ENCODE results near the gene USP47. TPM values are rescaled to one million over a fixed set of nuclear protein-coding genes. Genes with fewer than 3 reads are reported as not detected.
A peak's percentile ranks its signal among the peaks of the same experiment; 100 is the strongest.

USP47 gene
- total and polyA plus RNA-seq, 2 of the 13 experiments (the other 11 are each of a cell fraction or from before 2014, with no cell fraction given) = 12.2 to 52.7 TPM

DNA sequence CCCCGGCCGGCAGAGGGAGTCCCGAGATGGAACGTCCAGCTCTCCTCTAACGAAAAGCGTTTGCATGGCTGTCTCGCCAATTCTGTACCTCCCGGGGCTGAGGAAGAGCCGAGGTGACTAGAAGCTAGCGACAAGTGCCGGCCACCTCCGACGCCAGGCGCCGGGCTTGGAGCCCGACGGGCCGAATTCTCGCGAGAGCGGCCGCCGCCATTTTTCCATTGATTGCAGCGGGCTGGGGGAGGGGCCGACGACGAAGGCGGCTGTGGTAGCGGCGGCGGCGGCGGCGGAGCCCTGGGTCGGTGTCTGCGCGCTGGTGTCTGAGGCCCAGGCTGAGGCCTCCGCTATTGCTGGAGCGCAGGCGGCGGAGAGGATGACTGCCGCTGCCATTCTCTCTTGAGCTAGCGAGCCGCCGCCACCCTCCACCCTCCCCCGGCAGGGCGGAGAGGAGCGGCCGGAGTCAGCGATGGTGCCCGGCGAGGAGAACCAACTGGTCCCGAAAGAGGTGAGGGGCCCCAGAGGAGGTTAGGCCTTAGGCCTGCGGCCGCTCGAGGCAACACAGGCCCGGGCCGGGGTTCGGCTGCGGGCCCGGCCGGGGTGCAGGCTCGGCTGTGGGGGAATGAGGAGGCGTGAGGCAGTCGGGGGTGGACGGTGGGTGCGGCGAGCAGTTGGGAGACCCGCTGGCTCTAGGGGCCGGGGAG is at the start of gene USP47 (continued):
- no peak for TF ChIP-seq MAFK (conservative IDR thresholded peaks at IDR 0.05 in 1 of 2, IDR thresholded peaks at IDR 0.05 in 1 of 2; ENCODE audit: low read length in 2 of 2)
- TF ChIP-seq ZNF17 (CRISPR knock-in tag; IDR thresholded peaks at IDR 0.05) = peak; percentile 52; the same call in 1 of the 2 replicates
- peak; percentile 71; the same call in 1 of the 2 replicates for TF ChIP-seq ARNT2 (CRISPR knock-in tag; IDR thresholded peaks at IDR 0.05; ENCODE audit: low read depth)
- TF ChIP-seq HES4 (CRISPR knock-in tag; IDR thresholded peaks at IDR 0.05; ENCODE audit: borderline replicate concordance) = peak; percentile 83; the same call in 1 of the 2 replicates
- no peak; the same call in none of the 2 replicates for TF ChIP-seq ZNF564 (CRISPR knock-in tag; IDR thresholded peaks at IDR 0.05)
- peak; percentile 53; the same call in 1 of the 2 replicates for TF ChIP-seq ZNF790 (CRISPR knock-in tag; IDR thresholded peaks at IDR 0.05; ENCODE audit: borderline replicate concordance)
- TF ChIP-seq, protein P1, sequence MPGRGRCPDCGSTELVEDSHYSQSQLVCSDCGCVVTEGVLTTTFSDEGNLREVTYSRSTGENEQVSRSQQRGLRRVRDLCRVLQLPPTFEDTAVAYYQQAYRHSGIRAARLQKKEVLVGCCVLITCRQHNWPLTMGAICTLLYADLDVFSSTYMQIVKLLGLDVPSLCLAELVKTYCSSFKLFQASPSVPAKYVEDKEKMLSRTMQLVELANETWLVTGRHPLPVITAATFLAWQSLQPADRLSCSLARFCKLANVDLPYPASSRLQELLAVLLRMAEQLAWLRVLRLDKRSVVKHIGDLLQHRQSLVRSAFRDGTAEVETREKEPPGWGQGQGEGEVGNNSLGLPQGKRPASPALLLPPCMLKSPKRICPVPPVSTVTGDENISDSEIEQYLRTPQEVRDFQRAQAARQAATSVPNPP (CRISPR knock-in tag; IDR thresholded peaks at IDR 0.05) = 0 out of 2 replicates have a peak, but pooled peaks have one; percentile 39
- TF ChIP-seq ZNF775 (CRISPR knock-in tag; IDR thresholded peaks at IDR 0.05; ENCODE audit: borderline replicate concordance) = peak; percentile 72; the same call in 1 of the 2 replicates
- no peak for TF ChIP-seq ZNF644 (CRISPR knock-in tag; IDR thresholded peaks at IDR 0.05; ENCODE audit: low read depth)
- peak; percentile 57 for TF ChIP-seq KAT2B (IDR thresholded peaks at IDR 0.05; ENCODE audit: borderline replicate concordance, low read depth, low read length)
- no peak for TF ChIP-seq ZNF557 (CRISPR knock-in tag; IDR thresholded peaks at IDR 0.05)
- TF ChIP-seq ZNF343 (CRISPR knock-in tag; IDR thresholded peaks at IDR 0.05) = peak; percentile 58; the same call in 1 of the 2 replicates
- 0 out of 2 replicates have a peak, but pooled peaks have one; percentile 43 for TF ChIP-seq BATF2 (CRISPR knock-in tag; IDR thresholded peaks at IDR 0.05)
- no peak for TF ChIP-seq MBNL3 (CRISPR knock-in tag; conservative IDR thresholded peaks at IDR 0.05)
- TF ChIP-seq RAD21 (CRISPR knock-in tag; IDR thresholded peaks at IDR 0.05) = peak; percentile 53
- TF ChIP-seq RBM22 (optimal IDR thresholded peaks at IDR 0.05; ENCODE audit: low read length) = no peak
- peak; percentile 78 for TF ChIP-seq ZNF605 (CRISPR knock-in tag; IDR thresholded peaks at IDR 0.05)
- TF ChIP-seq, protein P2, sequence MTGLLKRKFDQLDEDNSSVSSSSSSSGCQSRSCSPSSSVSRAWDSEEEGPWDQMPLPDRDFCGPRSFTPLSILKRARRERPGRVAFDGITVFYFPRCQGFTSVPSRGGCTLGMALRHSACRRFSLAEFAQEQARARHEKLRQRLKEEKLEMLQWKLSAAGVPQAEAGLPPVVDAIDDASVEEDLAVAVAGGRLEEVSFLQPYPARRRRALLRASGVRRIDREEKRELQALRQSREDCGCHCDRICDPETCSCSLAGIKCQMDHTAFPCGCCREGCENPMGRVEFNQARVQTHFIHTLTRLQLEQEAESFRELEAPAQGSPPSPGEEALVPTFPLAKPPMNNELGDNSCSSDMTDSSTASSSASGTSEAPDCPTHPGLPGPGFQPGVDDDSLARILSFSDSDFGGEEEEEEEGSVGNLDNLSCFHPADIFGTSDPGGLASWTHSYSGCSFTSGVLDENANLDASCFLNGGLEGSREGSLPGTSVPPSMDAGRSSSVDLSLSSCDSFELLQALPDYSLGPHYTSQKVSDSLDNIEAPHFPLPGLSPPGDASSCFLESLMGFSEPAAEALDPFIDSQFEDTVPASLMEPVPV (CRISPR knock-in tag; IDR thresholded peaks at IDR 0.05) = peak; percentile 47; the same call in 1 of the 2 replicates
- peak; percentile 80; the same call in 1 of the 2 replicates for TF ChIP-seq ZFP91 (CRISPR knock-in tag; IDR thresholded peaks at IDR 0.05; ENCODE audit: borderline replicate concordance)
- TF ChIP-seq ZNF510 (CRISPR knock-in tag; IDR thresholded peaks at IDR 0.05; ENCODE audit: low read depth) = peak; percentile 81; the same call in 1 of the 2 replicates
- TF ChIP-seq ZNF670 (CRISPR knock-in tag; IDR thresholded peaks at IDR 0.05; ENCODE audit: borderline replicate concordance) = no peak
- peak; percentile 46; the same call in 1 of the 2 replicates for TF ChIP-seq ZNF138 (CRISPR knock-in tag; IDR thresholded peaks at IDR 0.05; ENCODE audit: low read depth)
- peak; percentile 29 for TF ChIP-seq TAF15 (IDR thresholded peaks at IDR 0.05; ENCODE audit: low read depth, low read length, poor library complexity, severe bottlenecking)
- no peak for TF ChIP-seq ZNF780A (CRISPR knock-in tag; IDR thresholded peaks at IDR 0.05)
